GM12878 (cell line): ENCODE measurements around the gene ADGRV1. TPM values are rescaled to one million over a fixed set of nuclear protein-coding genes. Genes with fewer than 3 reads are reported as not detected.

Experiments
- ATAC-seq: fragments of 200-7000 bp; cut with Tn5 transposase; 3 replicates; pipeline ENCODE4 v1.9.1; 2020; ENCODE audit warnings: mild to moderate bottlenecking, moderate library complexity
- BruUV-seq: library from RNA; stranded (reverse); fragments of 400-500 nt; replicated peaks from 2 replicates; lab custom pipeline; 2021; lab: Mats Ljungman, UMichigan
- CTCF ChIA-PET: fragments of 300-600 bp; sonication (Branson Sonifier 250); formaldehyde crosslinking; extraction: SDS; loops from one replicate; lab custom pipeline; 2021; ENCODE audit warnings: inconsistent platforms; lab: Yijun Ruan, JAX
- POLR2A ChIA-PET: fragments of 350-600 bp; formaldehyde crosslinking; extraction: SDS; loops from one replicate; lab custom pipeline; 2021; ENCODE audit warnings: inconsistent platforms; lab: Charles Lee
- RAD21 ChIA-PET: fragments of 300-600 bp; sonication (Branson Sonifier 250); formaldehyde crosslinking; loops from one replicate; lab custom pipeline; 2023; ENCODE audit warnings: antibody characterized with exemption; ENCODE audit not compliant: unreplicated experiment; lab: Charles Lee
- SMC1A ChIA-PET: fragments of 300-600 bp; sonication (Branson Sonifier 250); formaldehyde crosslinking; loops from one replicate; lab custom pipeline; 2023; ENCODE audit not compliant: unreplicated experiment, uncharacterized antibody; lab: Charles Lee
- DNase-seq: peaks from one replicate; pipeline ENCODE4 v3.0.0-alpha.2; 2011; ENCODE audit warnings: low read depth, low spot score
- FAIRE-seq: peaks from 3 replicates; lab custom pipeline; 2011; peaks lifted over from hg19 to GRCh38; lab: Jason Lieb, UNC
- H2AFZ ChIP-seq: 2 replicates; pipeline ENCODE4 v1.6.0; 2011; ENCODE audit warnings: low read depth, low read length, control low read depth; ENCODE audit not compliant: control insufficient read depth
- H3K27ac ChIP-seq: 2 replicates; pipeline ENCODE4 v1.5.1; 2011; ENCODE audit warnings: control low read depth; ENCODE audit not compliant: control insufficient read depth, insufficient read depth
- H3K27me3 ChIP-seq, 2 experiments: replicated peaks in 1 of 2; 2 replicates each; pipeline versions ENCODE4 v1.6.0 to v1.6.1; 2011; ENCODE audit warnings: low read length in 1 of 2; ENCODE audit not compliant: control insufficient read depth in 2 of 2, insufficient read depth in 2 of 2
- H3K36me3 ChIP-seq, 2 experiments: 2 replicates each; pipeline ENCODE4 v1.5.1; 2011; ENCODE audit warnings: low read length in 1 of 2; ENCODE audit not compliant: control insufficient read depth in 2 of 2, insufficient read depth in 2 of 2
- H3K4me1 ChIP-seq: 2 replicates; pipeline ENCODE4 v1.6.1; 2011; ENCODE audit warnings: mild to moderate bottlenecking, low read length, moderate library complexity, mixed read lengths; ENCODE audit not compliant: control insufficient read depth, insufficient read depth
- H3K4me2 ChIP-seq: 2 replicates; pipeline ENCODE4 v1.6.0; 2011; ENCODE audit warnings: control low read depth; ENCODE audit not compliant: control insufficient read depth, insufficient read depth
- H3K4me3 ChIP-seq: fragments of 200-600 bp; sonication (generic); 2 replicates; pipeline ENCODE4 v1.5.1; 2016
- H3K79me2 ChIP-seq: 2 replicates; pipeline ENCODE4 v1.6.0; 2011; ENCODE audit warnings: low read length; ENCODE audit not compliant: control insufficient read depth, insufficient read depth
- H3K9ac ChIP-seq: 2 replicates; pipeline ENCODE4 v1.8.0; 2011; ENCODE audit warnings: low read length, control low read depth, mixed read lengths; ENCODE audit not compliant: control insufficient read depth, insufficient read depth
- H3K9me3 ChIP-seq: replicated peaks from 3 replicates; pipeline ENCODE4 v1.5.1; 2011; ENCODE audit warnings: mild to moderate bottlenecking, low read length; ENCODE audit not compliant: control insufficient read depth, insufficient read depth
- H4K20me1 ChIP-seq: 2 replicates; pipeline ENCODE4 v1.6.0; 2011; ENCODE audit not compliant: control insufficient read depth, insufficient read depth
- CBFB ChIP-seq: IDR thresholded peaks from 2 replicates; pipeline ENCODE4 v1.6.1; 2016; ENCODE audit warnings: antibody characterized with exemption, low read depth
- CHD2 ChIP-seq: IDR thresholded peaks from 2 replicates; pipeline ENCODE4 v1.6.1; 2011; ENCODE audit warnings: low read depth, low read length, improper control_type of control experiment, borderline replicate concordance
- ESRRA ChIP-seq: IDR thresholded peaks from 2 replicates; pipeline ENCODE4 v1.6.1; 2012; ENCODE audit warnings: mild to moderate bottlenecking, low read length, improper control_type of control experiment
- KLF5 ChIP-seq: fragments of 450-650 bp; IDR thresholded peaks from 2 replicates; pipeline ENCODE4 v1.6.1; 2014; ENCODE audit warnings: mild to moderate bottlenecking; ENCODE audit not compliant: partially characterized antibody
- LARP7 ChIP-seq: fragments of 450-650 bp; IDR thresholded peaks from 2 replicates; pipeline ENCODE4 v1.6.1; 2017; ENCODE audit warnings: mild to moderate bottlenecking
- MAX ChIP-seq: IDR thresholded peaks from 2 replicates; pipeline ENCODE4 v1.6.1; 2012; ENCODE audit warnings: low read depth, low read length, improper control_type of control experiment
- NFYA ChIP-seq: IDR thresholded peaks from 2 replicates; pipeline ENCODE4 v1.6.1; 2011; ENCODE audit warnings: low read depth, mild to moderate bottlenecking, low read length, improper control_type of control experiment, borderline replicate concordance
- PBX3 ChIP-seq: IDR thresholded peaks from 2 replicates; pipeline ENCODE4 v1.6.1; 2011; ENCODE audit warnings: mild to moderate bottlenecking, low read depth, low read length, moderate library complexity; ENCODE audit not compliant: insufficient replicate concordance
- RCOR1 ChIP-seq: conservative IDR thresholded peaks from 2 replicates; pipeline ENCODE4 v1.6.1; 2012; ENCODE audit warnings: low read depth, low read length, improper control_type of control experiment
- REST ChIP-seq: IDR thresholded peaks from 2 replicates; pipeline ENCODE4 v1.6.1; 2012; ENCODE audit warnings: mild to moderate bottlenecking, low read depth, low read length
- TARDBP ChIP-seq: IDR thresholded peaks from 2 replicates; pipeline ENCODE4 v1.6.1; 2016; ENCODE audit warnings: borderline replicate concordance
- TCF12 ChIP-seq: IDR thresholded peaks from 2 replicates; pipeline ENCODE4 v1.6.1; 2011; ENCODE audit warnings: low read depth, mild to moderate bottlenecking, low read length
- USF2 ChIP-seq: IDR thresholded peaks from 2 replicates; pipeline ENCODE4 v1.6.1; 2011; ENCODE audit warnings: low read depth, low read length, improper control_type of control experiment, borderline replicate concordance
- YBX1 ChIP-seq: fragments of 450-650 bp; IDR thresholded peaks from 2 replicates; pipeline ENCODE4 v1.6.1; 2016; ENCODE audit warnings: antibody characterized with exemption
- ZBED1 ChIP-seq: IDR thresholded peaks from 2 replicates; pipeline ENCODE4 v1.6.1; 2016; ENCODE audit warnings: borderline replicate concordance
- ZBTB11 ChIP-seq: fragments of 450-650 bp; formaldehyde crosslinking; IDR thresholded peaks from 2 replicates; pipeline ENCODE4 v1.5.0; 2022; ENCODE audit warnings: mild to moderate bottlenecking, missing genetic modification characterization
- in situ Hi-C: fragments of 300-500 bp; cut with MboI; formaldehyde crosslinking; loops from 9 replicates; pipeline ENCODE4 v1.14.3; 2018; ENCODE audit warnings: mixed read lengths
- intact Hi-C: fragments of 100-400 bp; cut with micrococcal nuclease; formaldehyde crosslinking; loops from one replicate; pipeline ENCODE4 v1.14.2; 2022; ENCODE audit not compliant: unreplicated experiment
- polyA plus RNA-seq, 11 experiments: library from polyadenylated mRNA; depleted of rRNA in 4 of 11; unstranded in 6 of 11; stranded (reverse) in 5 of 11; fragments of >200 nt; fragmentation: Nextera tagmentation in 4 of 11; fragmentation: Illumina TruSeq in 1 of 11; extraction: Ambion mirVana in 4 of 11; extraction: Trizol in 1 of 11; gene quantifications; 1 replicate in 1 of 11; 2 replicates in 10 of 11; pipeline versions ENCODE4 v1.2.1 to v1.2.3, GENCODE V29; 2011 to 2016; ENCODE audit warnings: inconsistent platforms in 2 of 11, missing spikeins in 2 of 11, low read depth in 1 of 11
- total RNA-seq, 4 experiments: library from RNA; depleted of rRNA in 3 of 4; stranded (reverse); fragments of >200 nt in 3 of 4; fragmentation: Illumina TruSeq in 1 of 4; extraction: Trizol in 1 of 4; gene quantifications; 2 replicates each; pipeline versions ENCODE4 v1.2.1 to v1.2.3, GENCODE V29; 2013 to 2021

Gene ADGRV1
- total and polyA plus RNA-seq, 10 of the 15 experiments (the other 5 are each of a cell fraction or from before 2014, with no cell fraction given), result 0.04 to 8.1 (median 0.16) TPM; not detected in 1

- no peak for FAIRE-seq
- CTCF ChIA-PET, result interaction anchor here (1.3 kb wide), 1 partner anchor 31 kb away, joined by 6 read pairs; no protein-coding TSS in a partner anchor
- no peak for ATAC-seq
- POLR2A ChIA-PET, result no interaction called here
- Histone ChIP-seq H4K20me1 (no peaks in the 10 kb centered on the region), H2AFZ (no peak overlapping the region), H3K4me2 (no peak overlapping the region), H3K4me3 (no peak overlapping the region), H3K27ac (no peak overlapping the region), H3K4me1 (no peaks in the 10 kb centered on the region), H3K9ac (no peak overlapping the region), H3K79me2 (no peaks in the 10 kb centered on the region), H3K9me3 (no peaks in the 10 kb centered on the region), H3K27me3 (no peaks in the 10 kb centered on the region; a peak in 1 of 4 replicates), H3K36me3 (no peaks in the 10 kb centered on the region)
- DNase-seq, result no peak
- no peak for TF ChIP-seq CBFB
- no peak for TF ChIP-seq REST
- TF ChIP-seq ZBED1, result no peak
- no peak for TF ChIP-seq PBX3
- no peak for TF ChIP-seq MAX
- no peak for TF ChIP-seq TCF12
- TF ChIP-seq NFYA, result no peak
- TF ChIP-seq ESRRA, result no peak
- no peak for TF ChIP-seq YBX1
- no peak for TF ChIP-seq CHD2
- no peak for TF ChIP-seq USF2
- TF ChIP-seq TARDBP, result no peak
- TF ChIP-seq RCOR1, result no peak
- no peak for TF ChIP-seq ZBTB11 (CRISPR knock-in tag)
- no peak for TF ChIP-seq LARP7
- no peak for TF ChIP-seq KLF5
- SMC1A ChIA-PET, result no interaction called here
- RAD21 ChIA-PET, result no interaction called here
- no TSS peak for BruUV-seq
- in situ Hi-C loops (no loop called here), intact Hi-C loops (no loop called here)
Observed at GRCh38 chr5:90901261-90901660, 342.7 kb downstream of the ADGRV1 start.
